H1 (cell line): Measurements from ENCODE around the gene SLC6A7. TPM values are rescaled to one million over a fixed set of nuclear protein-coding genes. Genes with fewer than 3 reads are reported as not detected.

ENCODE experiments used
- CTCF ChIA-PET: fragments of 300-600 bp; sonication (Branson Sonifier 250); formaldehyde crosslinking; loops from one replicate; lab custom pipeline; 2021; ENCODE audit not compliant: partially characterized antibody; lab: Charles Lee
- POLR2A ChIA-PET: fragments of 300-600 bp; sonication (Branson Sonifier 250); formaldehyde crosslinking; loops from one replicate; lab custom pipeline; 2021; ENCODE audit warnings: inconsistent platforms; ENCODE audit not compliant: partially characterized antibody; lab: Charles Lee
- DNase-seq, 2 experiments: peaks; one replicate each; pipeline versions ENCODE4 v3.0.0 to v3.0.0-alpha.2; 2010 to 2022; ENCODE audit warnings: low spot score in 2 of 2, low read depth in 1 of 2, mixed read lengths in 1 of 2
- FAIRE-seq: peaks from 2 replicates; lab custom pipeline; 2011; peaks lifted over from hg19 to GRCh38; lab: Jason Lieb, UNC
- H2AFZ ChIP-seq: 2 replicates; pipeline ENCODE4 v1.8.1; 2012; ENCODE audit warnings: low read length, inconsistent platforms
- H2AK5ac ChIP-seq: 2 replicates; pipeline ENCODE4 v1.6.1; 2013; ENCODE audit warnings: low read depth, low read length
- H2BK120ac ChIP-seq: replicated peaks from 2 replicates; pipeline ENCODE3; 2013; ENCODE audit warnings: low read depth, low read length, inconsistent platforms
- H2BK12ac ChIP-seq: 2 replicates; pipeline ENCODE4 v1.6.1; 2013; ENCODE audit warnings: low read depth, low read length
- H2BK15ac ChIP-seq: 2 replicates; pipeline ENCODE4 v1.6.1; 2013; ENCODE audit warnings: low read length
- H2BK20ac ChIP-seq: 2 replicates; pipeline ENCODE4 v1.6.1; 2013; ENCODE audit warnings: low read length
- H2BK5ac ChIP-seq: 2 replicates; pipeline ENCODE4 v1.6.1; 2013; ENCODE audit warnings: low read depth, low read length
- H3K14ac ChIP-seq: 2 replicates; pipeline ENCODE4 v1.6.1; 2013; ENCODE audit warnings: inconsistent platforms; ENCODE audit not compliant: insufficient read length
- H3K18ac ChIP-seq: 2 replicates; pipeline ENCODE4 v1.6.1; 2013; ENCODE audit warnings: low read length; ENCODE audit errors: extremely low read depth
- H3K23ac ChIP-seq: 2 replicates; pipeline ENCODE4 v1.6.1; 2013; ENCODE audit warnings: inconsistent platforms; ENCODE audit not compliant: insufficient read length
- H3K23me2 ChIP-seq: 2 replicates; pipeline ENCODE4 v1.6.1; 2013; ENCODE audit warnings: low read depth, low read length
- H3K27ac ChIP-seq: 2 replicates; pipeline ENCODE4 v1.6.1; 2011; ENCODE audit warnings: low read depth, low read length, inconsistent platforms
- H3K27me3 ChIP-seq, 4 experiments: replicated peaks in 1 of 4; 1 replicate in 1 of 4; 2 replicates in 3 of 4; pipeline versions ENCODE4 v1.6.1 to v1.8.1; 2011 to 2013; ENCODE audit warnings: low read length in 3 of 4, mild to moderate bottlenecking in 3 of 4, inconsistent platforms in 2 of 4, mixed read lengths in 2 of 4, moderate library complexity in 1 of 4; ENCODE audit not compliant: control insufficient read depth in 3 of 4, insufficient read depth in 3 of 4; ENCODE audit errors: extremely low read depth in 1 of 4
- H3K36me3 ChIP-seq, 4 experiments: 2 replicates each; pipeline versions ENCODE4 v1.6.1 to v1.8.1; 2011 to 2013; ENCODE audit warnings: mild to moderate bottlenecking in 4 of 4, low read length in 3 of 4, moderate library complexity in 2 of 4, control low read depth in 1 of 4, inconsistent platforms in 1 of 4; ENCODE audit not compliant: insufficient read depth in 4 of 4, control insufficient read depth in 2 of 4
- H3K4ac ChIP-seq: replicated peaks from 2 replicates; pipeline ENCODE3; 2013; ENCODE audit warnings: low read length, low read depth, mixed read lengths, inconsistent platforms; ENCODE audit not compliant: insufficient read length
- H3K4me1 ChIP-seq, 4 experiments: replicated peaks in 1 of 4; 1 replicate in 1 of 4; 2 replicates in 3 of 4; pipeline versions ENCODE4 v1.6.1 to v1.8.1; 2011 to 2013; ENCODE audit warnings: low read length in 3 of 4, inconsistent platforms in 2 of 4, mixed read lengths in 1 of 4; ENCODE audit not compliant: insufficient read depth in 4 of 4, control insufficient read depth in 3 of 4
- H3K4me2 ChIP-seq, 2 experiments: 2 replicates each; pipeline versions ENCODE4 v1.6.1 to v1.8.1; 2011 to 2013; ENCODE audit warnings: low read depth in 2 of 2, low read length in 2 of 2, control low read depth in 1 of 2, inconsistent platforms in 1 of 2, mild to moderate bottlenecking in 1 of 2; ENCODE audit not compliant: insufficient read depth in 1 of 2
- H3K4me3 ChIP-seq, 4 experiments: fragments of 200-600, 300-600 bp in 1 of 4; sonication (generic), shearing (Covaris generic), sonication (Bioruptor Twin) in 1 of 4; 2 replicates each; pipeline versions ENCODE4 v1.5.1 to v1.8.1; 2011 to 2016; ENCODE audit warnings: low read length in 4 of 4, low read depth in 3 of 4, control low read depth in 2 of 4, inconsistent platforms in 2 of 4, mild to moderate bottlenecking in 2 of 4, mixed read lengths in 1 of 4, moderate library complexity in 1 of 4; ENCODE audit not compliant: insufficient read depth in 2 of 4; ENCODE audit errors: extremely low read depth in 1 of 4
- H3K56ac ChIP-seq: replicated peaks from 2 replicates; pipeline ENCODE3; 2013; ENCODE audit warnings: low read depth, mild to moderate bottlenecking, mixed read lengths, low read length, inconsistent platforms; ENCODE audit not compliant: insufficient read length
- H3K79me1 ChIP-seq: 2 replicates; pipeline ENCODE4 v1.6.1; 2013; ENCODE audit warnings: low read depth, low read length, control low read depth
- H3K79me2 ChIP-seq, 2 experiments: 2 replicates each; pipeline versions ENCODE4 v1.6.1 to v1.8.1; 2012 to 2013; ENCODE audit warnings: low read length in 2 of 2, mild to moderate bottlenecking in 2 of 2, inconsistent platforms in 1 of 2; ENCODE audit not compliant: insufficient read depth in 2 of 2, control insufficient read depth in 1 of 2
- H3K9ac ChIP-seq, 4 experiments: replicated peaks in 1 of 4; 1 replicate in 1 of 4; 2 replicates in 3 of 4; pipeline versions ENCODE4 v1.6.1 to v1.8.1; 2011 to 2013; ENCODE audit warnings: low read depth in 3 of 4, low read length in 3 of 4, control low read depth in 2 of 4, mild to moderate bottlenecking in 2 of 4, moderate library complexity in 2 of 4, inconsistent platforms in 1 of 4; ENCODE audit errors: extremely low read depth in 1 of 4
- H3K9me3 ChIP-seq, 2 experiments: 2 replicates each; pipeline versions ENCODE4 v1.6.1 to v1.8.1; 2012 to 2013; ENCODE audit warnings: mild to moderate bottlenecking in 2 of 2, moderate library complexity in 2 of 2, control low read depth in 1 of 2, inconsistent platforms in 1 of 2, low read depth in 1 of 2, low read length in 1 of 2, mixed read lengths in 1 of 2; ENCODE audit not compliant: insufficient read depth in 2 of 2
- H4K20me1 ChIP-seq, 2 experiments: replicated peaks in 1 of 2; 2 replicates each; pipeline versions ENCODE3 to v1.8.1; 2011 to 2013; ENCODE audit warnings: inconsistent platforms in 2 of 2, low read length in 2 of 2, mild to moderate bottlenecking in 1 of 2; ENCODE audit not compliant: insufficient read depth in 2 of 2, control insufficient read depth in 1 of 2
- H4K5ac ChIP-seq: 2 replicates; pipeline ENCODE4 v1.6.1; 2013; ENCODE audit warnings: low read length, low read depth, mixed read lengths, inconsistent platforms; ENCODE audit not compliant: insufficient read length
- H4K8ac ChIP-seq: 2 replicates; pipeline ENCODE4 v1.8.0; 2013; ENCODE audit warnings: mild to moderate bottlenecking, moderate library complexity, low read length, inconsistent platforms; ENCODE audit not compliant: insufficient read depth; ENCODE audit errors: extremely low read depth
- H4K91ac ChIP-seq: replicated peaks from 2 replicates; pipeline ENCODE3; 2013; ENCODE audit warnings: low read length, mixed read lengths, inconsistent platforms; ENCODE audit not compliant: insufficient read length
- GTF2F1 ChIP-seq: IDR thresholded peaks from 2 replicates; pipeline ENCODE4 v1.6.1; 2012; ENCODE audit warnings: low read depth, low read length, improper control_type of control experiment, borderline replicate concordance
- NRF1 ChIP-seq: IDR thresholded peaks from 2 replicates; pipeline ENCODE4 v1.6.1; 2011; ENCODE audit warnings: mild to moderate bottlenecking, low read depth, low read length, improper control_type of control experiment
- SIRT6 ChIP-seq: IDR thresholded peaks from one replicate; pipeline ENCODE4 v1.7.1; 2012; ENCODE audit warnings: low read length, inconsistent platforms
- SRF ChIP-seq: IDR thresholded peaks from 2 replicates; pipeline ENCODE4 v1.6.1; 2011; ENCODE audit warnings: mild to moderate bottlenecking, low read depth, low read length, moderate library complexity
- WGBS, 2 experiments: shearing (Covaris generic) in 1 of 2; methylation state at CpG; one replicate each; pipeline versions ENCODE4 v1.1.6 to v1.1.7; 2013 to 2015; ENCODE audit warnings: low lambda C conversion rate in 2 of 2, mixed read lengths in 2 of 2, inconsistent platforms in 1 of 2, low coverage in 1 of 2, missing lambda C conversion rate in 1 of 2; ENCODE audit not compliant: insufficient replicate concordance in 2 of 2, insufficient coverage in 1 of 2, insufficient read length in 1 of 2; ENCODE audit errors: extremely low coverage in 1 of 2, missing lambda C conversion rate in 1 of 2; 5-methylcytosine and 5-hydroxymethylcytosine counted together
- polyA plus RNA-seq, 7 experiments: library from polyadenylated mRNA; depleted of rRNA in 3 of 7; stranded (reverse) in 5 of 7; unstranded in 2 of 7; fragments of >200 nt in 5 of 7; fragments of 200-250 nt in 2 of 7; gene quantifications; 1 replicate in 5 of 7; 2 replicates in 1 of 7; 4 replicates in 1 of 7; pipeline versions ENCODE4 v1.2.1 to v1.2.3, GENCODE V29; 2011 to 2013; ENCODE audit warnings: missing spikeins in 2 of 7, mixed read lengths in 2 of 7
- total RNA-seq: library from RNA; stranded (reverse); fragmentation: NEBNext Ultra II Directional; extraction: Animal tissue kit (Norgen Biotek cat#: 25700); gene quantifications from 2 replicates; pipeline ENCODE4 v1.2.1, GENCODE V29; 2021

SLC6A7 gene
- total and polyA plus RNA-seq, 2 of the 8 experiments (the other 6 are each of a cell fraction or from before 2014, with no cell fraction given), result 0.07 to 0.12 TPM

DNA sequence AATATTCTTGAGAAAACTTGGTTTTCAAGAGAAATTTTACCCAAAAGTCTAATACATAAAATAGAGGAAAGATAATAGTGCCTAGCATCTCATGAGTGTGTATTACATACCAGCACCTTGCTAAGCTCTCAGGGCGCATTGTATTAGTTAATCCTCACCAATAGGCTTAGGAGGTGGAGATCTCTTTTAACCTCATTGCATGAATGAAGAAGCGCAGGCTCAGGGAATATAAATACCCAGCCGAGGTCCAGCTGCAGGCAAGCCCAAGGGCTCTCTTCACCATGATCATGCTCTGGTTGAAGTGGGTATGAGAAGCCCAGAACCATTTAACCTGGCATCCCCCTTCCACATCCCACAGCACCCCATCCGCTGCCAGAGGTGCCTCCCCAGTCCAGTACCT, 53.7 kb downstream of the SLC6A7 start:
- no peaks in the 10 kb centered on the region for H3K36me3 ChIP-seq
- 0 out of 7 replicates have a peak, but pooled peaks cover 0 to 2% (median 0%) of the 10 kb centered on the region in 4 experiments for H3K4me1 ChIP-seq
- H4K5ac ChIP-seq, result no peak overlapping the region
- no peaks in the 10 kb centered on the region for H3K9me3 ChIP-seq
- no peak overlapping the region for H2BK20ac ChIP-seq
- no peak overlapping the region for H3K4ac ChIP-seq
- H3K23me2 ChIP-seq, result no peaks in the 10 kb centered on the region; the same call in 1 of the 2 replicates
- H3K27me3 ChIP-seq, result no peaks in the 10 kb centered on the region
- H2AFZ ChIP-seq, result no peak overlapping the region
- no peak overlapping the region for H3K9ac ChIP-seq
- no peak overlapping the region for H4K8ac ChIP-seq
- H3K79me2 ChIP-seq, result no peaks in the 10 kb centered on the region
- no peaks in the 10 kb centered on the region for H3K79me1 ChIP-seq
- TF ChIP-seq NRF1 (no peak), SIRT6 (no peak), GTF2F1 (no peak), SRF (no peak)
- no peak overlapping the region for H4K91ac ChIP-seq
- H3K4me3 ChIP-seq, result no peak overlapping the region
- H2BK120ac ChIP-seq, result no peak overlapping the region
- H2BK12ac ChIP-seq, result no peak overlapping the region
- no peak overlapping the region for H3K4me2 ChIP-seq
- ChIA-PET CTCF (interaction anchor here (0.5 to 2.2 kb wide), 8 partner anchors 10 to 188 kb away, joined by 3 to 8 read pairs (median 3); no protein-coding TSS in a partner anchor), POLR2A (no interaction called here)
- H3K14ac ChIP-seq, result no peak overlapping the region
- H2AK5ac ChIP-seq, result no peak overlapping the region
- no peak overlapping the region for H2BK5ac ChIP-seq
- no peaks in the 10 kb centered on the region for H4K20me1 ChIP-seq
- DNase-seq (no peak), FAIRE-seq (no peak)
- no peak overlapping the region for H3K23ac ChIP-seq
- H2BK15ac ChIP-seq, result no peak overlapping the region
- 93% methylated on average over 4 of the region's 4 CpGs; no CpG with 5 or more reads in 1 of the 2 experiments for WGBS, 2 experiments
- H3K27ac ChIP-seq, result no peak overlapping the region
- H3K56ac ChIP-seq, result no peak overlapping the region
- H3K18ac ChIP-seq, result no peak overlapping the region
